ENCODE measurements around the gene PRPF18.

PRPF18 gene

DNA sequence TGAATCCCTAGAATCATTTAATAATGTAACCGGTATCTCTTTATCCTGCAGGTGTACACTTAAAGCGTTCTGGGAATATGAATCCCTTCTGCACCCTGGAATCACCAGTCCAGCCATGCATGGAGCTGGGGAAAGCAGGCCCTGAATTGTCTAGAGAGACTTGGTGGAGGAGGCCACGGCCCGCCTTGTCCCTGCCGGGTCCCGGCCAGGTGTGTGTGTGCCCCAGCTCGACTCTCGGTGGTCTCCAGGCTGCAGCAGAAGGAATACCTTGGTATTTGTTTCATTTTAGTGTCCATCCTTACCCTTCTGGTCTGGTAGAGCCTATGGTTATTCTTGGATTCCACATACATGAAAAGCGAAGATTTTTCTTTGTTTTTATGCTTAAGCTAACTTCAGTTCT, 58.1 kb downstream of the PRPF18 start:
- DNase-seq = no peak

DNA sequence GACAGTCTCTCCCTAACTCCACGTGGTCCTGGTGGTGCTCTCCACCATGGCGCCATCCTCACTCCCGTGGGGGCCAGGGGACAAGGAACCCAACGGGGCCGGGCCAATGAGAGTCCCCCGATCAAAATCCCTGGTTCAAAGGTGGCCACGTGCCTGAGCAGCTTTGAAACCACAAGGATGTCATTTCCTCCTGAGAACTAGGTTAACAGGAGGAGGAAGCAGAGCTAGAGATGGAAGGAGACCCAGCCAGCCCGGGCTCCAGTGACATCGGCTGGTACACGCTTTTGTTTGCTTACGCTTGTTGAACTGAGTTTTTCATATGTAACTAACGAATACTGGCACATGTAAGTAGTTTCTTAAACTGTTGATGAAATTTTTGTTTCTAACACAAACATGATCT, 61.7 kb downstream of the PRPF18 start:
- no peak for DNase-seq

DNA sequence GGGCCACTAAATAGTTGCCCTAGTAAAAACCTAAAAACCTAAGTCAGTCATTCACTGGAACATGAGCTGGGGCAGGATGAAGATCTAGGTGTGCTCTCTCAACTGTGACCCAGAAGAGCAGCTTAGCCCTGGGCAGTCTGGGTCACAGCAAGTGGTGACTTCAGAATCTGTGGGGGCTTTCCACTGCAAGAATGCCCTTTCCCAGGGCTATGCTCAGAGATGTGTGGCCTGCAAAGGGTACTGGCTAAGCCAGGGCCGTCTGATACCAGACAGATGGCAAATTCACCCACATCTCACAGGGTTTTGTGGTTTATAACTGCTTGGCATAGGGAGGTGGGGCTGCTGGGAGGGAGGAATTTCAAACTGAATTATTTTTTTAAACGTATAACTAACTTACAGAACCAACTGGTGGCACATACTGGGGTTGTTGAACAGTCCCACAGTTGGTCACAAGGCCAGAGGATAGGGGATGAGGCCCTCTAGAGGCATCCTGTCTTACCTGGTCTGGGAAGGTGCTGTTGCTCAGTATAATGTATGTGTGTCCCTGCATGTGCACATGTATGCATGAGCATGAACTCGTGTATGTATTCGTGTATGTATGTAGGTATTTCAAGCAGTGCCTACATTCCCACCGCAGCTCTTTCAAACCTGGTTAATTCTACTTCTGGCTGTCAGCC, 63.2 kb downstream of the PRPF18 start:
- no peak for DNase-seq

DNA sequence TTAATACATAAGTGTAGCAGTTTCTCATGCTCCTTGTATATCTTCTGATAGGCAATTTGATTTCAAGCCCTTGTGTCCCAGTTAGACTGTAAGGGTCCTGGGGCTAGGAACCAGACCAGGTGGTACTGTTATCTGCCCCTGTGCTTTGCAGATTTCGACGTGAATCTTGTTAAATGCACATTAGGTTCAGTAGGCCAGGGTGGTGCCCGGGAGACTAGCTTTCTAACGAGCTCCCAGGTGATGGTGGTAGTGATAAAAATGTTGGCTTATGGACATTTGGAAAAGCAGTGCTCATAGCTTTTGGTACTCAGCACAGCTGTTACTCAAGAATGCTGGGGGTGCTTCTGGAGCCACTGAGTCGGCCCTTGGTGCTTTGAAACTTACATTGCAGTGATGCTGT, 64.2 kb downstream of the PRPF18 start:
- DNase-seq = no peak

DNA sequence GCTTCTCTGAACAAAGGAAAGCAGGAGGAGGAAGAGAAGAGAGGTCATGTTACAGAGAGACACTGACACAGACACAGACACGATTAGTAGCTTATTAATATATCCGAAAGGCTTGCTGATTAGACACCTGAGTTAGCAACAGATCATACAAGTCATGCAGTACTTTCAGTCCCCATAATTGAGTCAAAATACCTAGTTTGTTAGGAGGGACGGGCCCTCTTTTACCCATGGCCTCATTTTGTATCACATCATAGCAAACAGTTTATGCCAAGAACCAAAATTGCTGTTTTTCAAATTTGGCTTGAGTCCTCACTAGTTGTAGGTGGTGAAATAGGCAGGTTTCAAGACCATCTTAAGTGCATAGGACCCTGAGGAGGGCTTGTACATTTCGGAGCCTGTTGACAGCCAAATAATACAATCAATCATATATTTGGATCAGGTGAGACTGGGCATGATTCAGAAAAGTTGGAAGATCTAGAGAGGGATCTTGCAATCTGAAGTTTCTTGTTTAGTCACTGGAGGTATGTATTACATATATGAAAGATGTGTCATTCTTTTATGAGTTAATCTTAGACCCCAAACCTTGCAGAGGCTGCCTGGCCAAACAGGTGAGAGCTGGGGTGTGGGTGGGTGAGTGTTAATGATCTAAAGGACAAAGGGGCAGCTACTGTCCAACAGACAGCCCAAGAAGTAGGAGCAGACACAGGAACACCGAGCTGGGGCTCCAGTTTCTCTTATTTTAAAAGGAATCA, 65.4 kb downstream of the PRPF18 start:
- no peak for DNase-seq

DNA sequence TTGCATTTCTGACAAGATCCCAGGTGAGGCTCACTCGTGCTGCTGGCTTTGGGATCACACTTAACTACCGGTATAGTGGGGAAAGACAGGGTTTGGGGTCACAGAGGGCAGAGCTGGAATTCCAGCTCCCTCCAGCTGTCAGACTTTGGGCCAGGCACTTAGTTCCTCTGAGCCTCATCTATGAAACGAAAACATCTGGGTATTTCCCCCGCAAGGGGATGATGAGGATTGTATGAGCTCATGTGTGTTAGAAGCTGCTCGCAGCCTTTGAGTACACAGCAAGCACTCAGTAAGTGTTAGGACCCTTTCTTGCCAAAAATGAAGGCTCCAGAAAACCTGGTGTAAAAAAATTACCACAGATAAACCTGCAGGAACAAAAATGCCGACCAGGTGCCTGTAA, 66.1 kb downstream of the PRPF18 start:
- no peak for DNase-seq

DNA sequence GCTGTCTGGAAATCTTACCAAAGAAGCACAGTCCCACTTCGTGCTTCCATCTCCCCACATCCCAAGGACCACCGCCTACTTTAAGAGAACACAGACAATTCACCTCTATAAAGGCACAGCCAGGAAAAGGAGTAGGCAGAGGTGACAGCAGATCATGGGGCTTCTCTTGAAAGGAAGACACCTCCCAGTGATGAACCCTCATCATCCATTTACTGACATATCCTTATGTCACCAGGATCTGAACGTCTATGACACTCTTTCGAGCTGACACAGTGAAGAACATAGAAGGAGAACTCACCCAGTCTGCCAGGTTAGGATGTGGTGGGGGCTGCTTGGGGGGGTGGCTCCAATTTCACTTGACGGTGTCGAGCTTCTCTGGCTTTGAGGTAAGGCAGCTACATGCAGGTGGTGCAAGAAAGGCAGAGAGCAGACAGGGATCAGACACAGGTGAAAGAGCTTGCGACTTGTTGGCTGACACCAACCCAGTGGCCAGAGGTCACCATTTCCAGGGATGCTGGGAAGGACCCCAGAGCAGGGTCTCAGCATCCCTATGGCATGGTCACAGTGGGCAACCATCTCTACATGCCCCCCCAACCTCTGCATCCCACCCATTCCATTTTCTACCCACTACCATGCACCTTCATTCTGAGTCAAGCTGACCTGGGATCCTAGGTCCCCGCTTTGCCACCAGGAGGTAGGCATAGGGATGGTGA, 67.5 kb downstream of the PRPF18 start:
- DNase-seq = no peak

DNA sequence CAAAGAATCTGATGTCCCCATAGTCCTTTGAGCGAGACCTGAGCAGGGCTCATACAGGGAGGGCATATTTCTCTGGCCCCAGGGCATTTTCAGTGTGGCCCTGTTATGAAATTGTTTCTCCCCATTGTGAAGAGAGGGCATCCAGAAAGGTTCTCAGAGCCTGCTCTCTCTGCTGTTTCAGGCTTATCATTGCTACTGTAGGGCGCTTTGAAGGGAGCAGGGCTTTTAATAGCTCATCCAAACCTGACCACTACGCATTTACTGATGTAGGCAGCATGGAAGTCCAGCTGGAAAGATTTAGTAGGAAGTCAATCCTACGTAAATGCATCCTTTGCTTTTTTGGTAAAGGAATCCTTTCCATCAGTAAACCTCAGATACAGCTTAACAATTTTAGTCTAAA, 68.1 kb downstream of the PRPF18 start:
- no peak for DNase-seq

DNA sequence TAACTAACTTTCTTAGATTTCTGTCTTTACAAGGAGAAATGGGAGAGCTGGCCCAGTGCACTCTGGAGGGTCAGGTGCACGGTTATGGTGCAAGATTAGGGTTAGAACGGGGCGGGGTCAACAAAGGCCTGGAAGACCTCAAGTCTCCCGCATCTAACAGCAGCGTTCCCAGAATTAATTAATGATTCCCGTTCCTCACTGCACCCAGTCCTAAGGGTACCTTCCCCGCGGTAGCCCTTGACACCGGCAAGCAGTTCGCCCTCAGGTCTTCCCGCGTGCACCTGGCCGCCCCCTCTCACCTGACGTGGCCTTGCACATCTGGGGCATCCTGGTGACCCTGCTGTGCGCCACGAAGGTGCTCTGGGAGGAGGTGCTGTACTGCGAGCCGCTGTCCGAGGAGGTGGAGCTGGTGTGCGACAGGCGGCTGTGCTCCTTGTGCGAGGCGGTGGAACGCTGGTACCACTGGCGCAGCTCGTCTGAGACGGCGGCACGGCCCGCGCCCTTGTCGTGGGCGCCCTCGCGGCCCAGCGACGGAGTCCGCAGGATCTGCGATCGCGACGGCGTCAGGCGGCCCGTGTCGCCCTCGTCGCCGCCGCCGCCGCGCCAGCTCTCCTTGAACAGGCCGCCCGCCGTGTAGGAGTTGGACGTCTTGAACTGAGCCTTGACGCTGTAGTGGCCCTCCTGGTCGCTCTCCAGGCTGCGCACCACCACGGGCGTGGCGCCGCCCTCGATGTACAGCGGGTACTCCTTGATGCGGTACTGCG, 69.8 kb downstream of the PRPF18 start:
- DNase-seq = no peak

DNA sequence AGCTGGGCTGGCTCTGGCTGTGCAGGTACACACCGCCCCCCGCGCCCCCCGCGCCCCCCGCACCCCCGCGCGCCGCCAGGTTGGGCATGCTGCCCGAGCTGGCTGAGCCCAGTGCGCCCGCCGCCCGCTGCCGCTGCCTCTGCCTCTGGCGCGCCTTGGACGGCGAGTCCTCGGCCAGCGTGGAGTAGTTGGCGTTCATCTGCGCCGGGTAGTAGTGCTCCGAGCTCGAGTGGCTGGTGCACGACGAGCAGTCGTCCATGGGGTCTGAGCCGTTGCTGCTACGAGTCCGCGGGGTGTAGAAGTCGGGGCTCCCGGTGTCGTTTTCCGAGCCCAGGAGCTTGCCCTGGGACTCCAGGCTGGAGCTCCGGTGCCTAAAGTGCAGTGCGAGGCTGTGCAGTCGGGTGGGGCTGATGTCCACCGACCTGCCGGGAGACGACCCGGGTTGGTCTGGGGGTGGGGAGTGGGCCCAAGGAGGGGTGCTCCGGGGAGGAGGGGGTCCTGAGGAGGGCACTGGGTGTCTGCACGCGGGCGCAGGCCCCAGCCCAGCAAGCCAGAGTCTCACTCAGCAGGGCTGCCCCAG, 70.4 kb downstream of the PRPF18 start:
- no peak for DNase-seq

DNA sequence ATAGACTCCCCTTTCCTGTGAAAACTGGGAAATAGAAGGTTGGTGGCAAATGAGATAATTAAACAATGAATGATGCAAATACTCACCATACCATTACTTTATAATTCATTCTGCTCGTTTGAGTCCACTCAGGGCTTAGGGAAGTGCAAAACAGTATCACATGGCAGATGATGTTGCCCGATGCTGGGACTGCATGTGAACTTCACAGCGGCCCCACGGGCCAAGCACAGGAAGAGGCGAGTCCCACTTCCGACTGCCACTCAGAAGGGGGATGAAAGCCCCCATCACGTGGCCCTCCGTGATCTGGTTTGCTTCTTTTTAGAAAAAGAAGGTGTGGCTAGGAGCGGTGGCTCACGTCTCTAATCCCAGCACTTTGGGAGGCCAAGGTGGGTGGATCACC, 71.5 kb downstream of the PRPF18 start:
- DNase-seq = no peak

DNA sequence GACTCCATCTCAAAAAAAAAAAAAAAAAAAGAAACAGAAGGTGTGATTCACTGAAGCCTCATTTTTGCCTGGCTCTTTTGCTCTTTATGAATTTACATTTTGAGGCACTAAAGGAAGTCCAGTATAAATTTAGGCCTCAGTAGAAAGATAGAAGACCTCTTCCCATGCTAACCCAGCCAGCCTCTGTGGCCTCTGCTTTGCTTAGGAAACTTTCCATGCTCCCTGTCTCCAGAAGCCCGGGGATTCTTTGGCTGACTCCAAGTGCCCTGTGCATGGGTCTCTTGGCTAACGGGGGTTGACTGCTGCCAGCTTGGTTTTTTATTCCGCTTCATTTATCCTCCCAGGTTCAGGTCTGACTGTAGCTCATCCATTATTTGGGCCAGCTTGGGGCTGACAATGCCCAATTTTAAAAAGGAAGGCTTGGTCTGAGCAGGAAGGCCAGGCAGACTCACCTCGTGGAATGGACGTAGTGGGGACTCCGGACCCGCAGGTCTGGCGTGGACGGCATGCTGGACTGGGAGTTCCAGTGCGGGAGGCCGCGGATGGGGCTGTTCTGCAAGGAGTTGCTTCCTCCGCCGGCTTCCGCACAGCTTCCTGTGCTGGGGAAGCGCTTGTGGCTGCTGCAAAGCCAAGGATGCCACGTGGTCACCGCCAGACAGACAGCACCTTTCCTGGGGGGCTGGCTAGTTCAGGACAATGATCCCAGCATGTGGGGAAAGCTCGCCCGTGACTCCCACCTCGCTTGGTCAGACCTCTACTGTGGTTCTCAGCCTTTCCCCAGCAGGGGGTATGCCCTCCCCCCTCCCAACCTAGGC, 72.3 kb downstream of the PRPF18 start:
- no peak for DNase-seq

DNA sequence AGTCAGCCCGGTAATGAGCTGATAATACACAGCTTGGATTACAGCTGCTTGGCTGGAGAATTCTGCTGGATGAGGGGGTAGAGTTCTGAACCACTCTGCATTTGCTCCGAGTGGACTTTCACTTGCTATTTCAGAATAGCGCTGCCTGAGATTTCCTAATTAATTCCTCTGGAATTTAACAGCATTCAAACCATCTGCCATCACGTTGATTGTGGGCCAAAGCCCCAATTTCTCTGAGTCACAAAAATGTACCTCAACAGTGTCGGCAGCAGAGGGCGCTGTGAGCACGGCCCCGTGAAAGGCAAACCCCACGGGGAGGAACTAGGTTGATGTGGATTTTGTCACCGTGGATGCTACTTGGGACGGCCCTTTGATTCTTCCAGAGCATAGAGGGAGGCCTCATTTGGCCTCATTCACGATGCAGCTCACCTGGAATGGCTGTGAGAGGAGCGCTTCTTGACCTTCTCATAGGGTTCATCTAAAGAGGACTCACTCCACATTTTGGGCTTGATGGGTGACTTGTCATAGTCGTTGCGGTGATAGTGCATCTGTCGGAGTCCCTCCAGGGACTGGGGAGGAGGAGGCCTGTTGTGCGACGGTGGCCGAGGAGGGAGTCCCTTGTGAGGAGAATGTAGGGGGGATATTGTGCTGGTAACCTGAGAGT, 73.3 kb downstream of the PRPF18 start:
- DNase-seq = no peak

DNA sequence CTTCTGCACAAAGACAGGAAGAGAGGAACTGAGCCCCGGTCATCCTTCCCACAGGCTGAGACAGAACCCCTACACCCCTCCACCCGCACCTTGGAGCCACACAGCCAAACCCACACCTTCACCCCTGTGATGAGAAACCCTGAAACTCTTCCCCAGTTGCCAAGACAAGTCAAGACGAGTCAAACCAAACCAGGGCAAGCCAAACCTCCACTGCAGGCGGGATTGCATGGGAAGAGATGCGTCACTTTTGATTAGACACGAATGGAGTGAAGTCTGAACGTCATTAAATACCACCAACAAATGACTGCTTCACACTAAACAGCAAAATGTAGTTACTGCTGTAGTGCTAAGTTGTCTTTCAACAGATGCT, 73.8 kb downstream of the PRPF18 start:
- DNase-seq = no peak

DNA sequence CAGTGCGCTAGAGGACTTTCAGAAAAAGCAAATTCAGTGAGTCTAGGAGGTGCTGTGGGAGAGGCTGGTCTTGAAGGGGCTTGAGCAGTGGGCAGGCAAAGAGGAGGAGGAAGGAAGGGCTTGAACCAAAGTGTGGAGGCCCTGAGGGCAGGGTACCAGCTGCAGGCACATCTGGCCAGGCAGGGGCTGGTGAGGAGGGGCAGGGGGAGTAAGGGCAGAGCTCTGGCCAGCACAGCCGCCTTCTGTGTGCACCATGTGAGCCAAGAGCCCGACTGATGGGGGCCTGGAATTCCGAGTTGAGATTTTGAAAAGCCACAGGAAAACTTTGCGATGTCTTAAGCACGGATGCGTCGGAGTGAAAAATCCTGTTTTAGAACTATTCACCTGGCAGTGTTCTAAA, 74.5 kb downstream of the PRPF18 start:
- DNase-seq = no peak

DNA sequence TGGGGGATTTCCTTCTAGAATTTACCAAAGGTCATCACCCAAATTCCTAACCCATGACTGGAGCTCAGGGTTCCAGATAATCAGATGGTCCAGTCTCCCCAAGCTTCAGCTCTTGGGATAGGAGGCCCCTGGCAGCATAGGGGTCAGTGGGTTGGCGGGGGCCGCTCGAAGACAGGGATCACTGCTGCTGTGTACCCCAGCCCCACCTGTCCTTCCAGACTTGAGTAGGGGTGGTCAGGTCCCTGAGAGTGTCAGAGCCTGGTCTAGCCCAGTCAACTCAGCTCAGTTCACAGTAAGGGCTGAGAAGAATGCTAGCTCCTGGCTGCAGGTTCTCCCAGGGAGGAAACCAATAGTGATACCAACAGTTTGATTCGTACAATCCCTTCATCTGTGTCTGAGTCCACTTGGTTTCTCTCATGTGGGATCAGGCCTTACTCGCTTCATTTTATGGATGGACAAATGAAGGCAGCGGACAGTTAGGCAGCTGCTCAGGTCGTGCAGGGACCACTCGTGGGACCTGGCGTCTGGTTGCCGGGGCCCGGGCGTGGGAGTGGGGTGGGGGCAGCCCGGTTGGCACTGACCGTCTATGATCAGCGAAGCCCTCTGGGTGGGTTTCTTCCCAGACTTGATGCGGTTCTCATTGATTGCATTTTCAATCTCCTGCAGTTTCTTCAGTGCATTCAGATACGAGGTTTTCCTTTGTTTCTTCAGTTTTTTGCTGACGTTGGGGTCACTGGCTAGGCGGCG, 78.9 kb downstream of the PRPF18 start:
- no peak for DNase-seq

DNA sequence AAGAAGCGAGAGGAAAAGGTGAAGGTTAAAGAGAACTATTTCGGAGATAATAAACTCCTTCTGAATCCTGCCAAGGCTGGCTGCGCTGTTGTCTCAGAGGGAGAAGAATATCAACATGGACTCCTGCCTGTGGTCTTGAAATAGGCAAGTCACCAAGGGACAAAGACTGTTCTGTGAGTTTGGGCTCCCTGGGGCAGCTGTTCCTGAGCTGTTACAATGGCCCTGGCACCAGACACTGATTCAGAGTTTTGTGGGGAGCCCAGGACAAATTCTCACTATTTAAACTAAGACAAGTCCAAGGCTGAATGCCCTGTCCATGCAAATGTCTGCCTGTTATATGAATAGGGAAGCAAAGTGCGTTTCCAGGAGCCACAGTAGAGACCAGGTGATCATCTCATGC, 81.4 kb downstream of the PRPF18 start:
- DNase-seq = no peak

DNA sequence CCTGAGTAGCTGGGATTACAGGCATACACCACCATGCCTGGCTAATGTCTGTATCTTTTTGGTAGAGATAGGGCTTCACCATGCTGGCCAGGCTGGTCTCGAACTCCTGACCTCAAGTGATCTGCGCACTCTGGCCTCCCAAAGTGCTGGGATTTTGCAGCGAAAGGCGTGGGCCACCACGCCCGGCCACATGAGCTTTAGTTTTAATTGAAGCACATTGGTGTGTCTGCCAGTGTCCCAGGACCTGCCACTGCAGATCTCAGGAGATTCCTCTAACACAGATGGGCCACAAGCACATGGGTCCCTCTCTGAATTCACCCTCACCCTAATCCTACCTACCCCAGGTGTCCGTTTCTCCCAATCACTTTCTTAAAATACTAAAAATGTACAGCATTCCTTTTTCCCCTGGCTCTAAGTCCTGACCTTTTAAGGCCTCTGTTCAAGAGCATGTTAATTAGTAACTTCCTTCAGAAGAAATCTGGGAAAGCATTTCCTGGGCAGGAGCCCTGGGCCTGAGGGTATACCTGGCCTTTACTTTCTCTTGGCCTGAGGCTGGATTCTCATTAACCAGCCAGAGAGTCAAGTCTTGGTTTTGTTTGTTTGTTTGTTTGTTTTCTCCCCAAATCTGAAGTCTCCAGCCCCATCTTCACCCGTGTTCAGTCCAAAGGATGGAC, 82.6 kb downstream of the PRPF18 start:
- no peak for DNase-seq

DNA sequence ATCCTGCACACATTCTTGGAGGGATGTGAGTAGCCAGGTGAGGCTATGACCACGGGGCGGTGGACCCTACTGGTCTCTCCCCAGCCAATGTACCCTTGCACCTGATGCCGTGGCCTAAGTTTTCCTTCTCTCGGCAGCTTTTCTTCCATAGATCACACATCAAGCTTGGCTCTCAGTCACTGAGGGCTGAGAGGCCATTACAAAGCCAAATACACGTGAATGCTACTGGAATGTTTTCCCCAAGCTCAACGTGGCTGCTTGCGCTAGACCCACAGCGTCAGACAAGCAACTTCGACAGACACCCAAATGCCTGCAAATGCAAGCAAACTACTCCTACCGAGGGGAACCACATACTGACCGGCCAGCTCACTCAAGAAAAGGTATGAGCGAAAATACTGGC, 83.1 kb downstream of the PRPF18 start:
- DNase-seq = no peak

DNA sequence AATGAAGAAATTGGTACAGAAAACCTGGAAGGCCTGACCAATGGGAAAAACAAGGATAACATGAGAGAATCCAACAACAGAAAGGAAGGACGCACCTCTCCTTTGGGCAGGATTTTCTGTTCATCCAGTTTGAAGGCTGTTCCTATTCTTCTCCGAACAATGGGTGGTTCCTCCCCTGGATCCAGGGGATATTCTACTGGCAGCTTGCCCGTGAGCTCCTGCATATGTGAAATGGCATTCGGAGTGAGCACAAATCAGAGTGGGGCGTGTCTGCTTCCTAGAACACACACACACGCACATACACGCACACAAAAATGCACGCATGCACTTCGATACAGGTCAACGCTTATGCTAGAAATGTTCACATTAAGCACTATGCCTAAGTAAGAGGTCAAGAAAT, 83.5 kb downstream of the PRPF18 start:
- DNase-seq = no peak
